ENCODE data around the gene BCAS1. TPM values are rescaled to one million over a fixed set of nuclear protein-coding genes. Genes with fewer than 3 reads are reported as not detected.

Gene BCAS1
- total and polyA plus RNA-seq, 10 of the 15 experiments (the other 5 are each of a cell fraction or from before 2014, with no cell fraction given) = 0.21 to 1.4 (median 0.55) TPM

GRCh38 chr20:53942472-53942816, 128.0 kb downstream of the BCAS1 start:
- WGBS (ENCODE audit: insufficient coverage, insufficient replicate concordance, low lambda C conversion rate, missing lambda C conversion rate) = 33% methylated on average over 6 of the region's 6 CpGs
- in situ Hi-C loops (cut with MboI) (loop anchor here (5.0 kb wide), 4 partner anchors 120 to 530 kb away; no protein-coding TSS in a partner anchor), intact Hi-C loops (cut with micrococcal nuclease; ENCODE audit: unreplicated experiment) (loop anchor here (2.0 to 5.0 kb wide), 5 partner anchors 35 to 725 kb away; no protein-coding TSS in a partner anchor)
- POLR2A ChIA-PET = interaction anchor here (1.2 to 1.3 kb wide), 2 partner anchors 9 to 11 kb away, joined by 5 to 9 read pairs; no protein-coding TSS in a partner anchor
- Histone ChIP-seq H4K20me1 (ENCODE audit: control insufficient read depth, insufficient read depth) (no peaks in the 10 kb centered on the region), H3K4me1 (ENCODE audit: control insufficient read depth, insufficient read depth, low read length) (peaks cover 38% of the 10 kb centered on the region), H2AFZ (ENCODE audit: control insufficient read depth, low read depth, low read length) (peak overlapping the region; percentile 87), H3K27ac (ENCODE audit: control insufficient read depth, insufficient read depth) (peak overlapping the region; percentile 84), H3K27me3 (replicated peaks in 1 of 2; ENCODE audit: control insufficient read depth in 2 of 2, insufficient read depth in 2 of 2, low read length in 1 of 2) (no peaks in the 10 kb centered on the region), H3K9me3 (replicated peaks; ENCODE audit: control insufficient read depth, insufficient read depth, low read length) (no peaks in the 10 kb centered on the region), H3K4me2 (ENCODE audit: control insufficient read depth, insufficient read depth) (peak overlapping the region; percentile 76), H3K79me2 (ENCODE audit: control insufficient read depth, insufficient read depth, low read length) (peaks cover 5% of the 10 kb centered on the region), H3K36me3 (ENCODE audit: control insufficient read depth in 2 of 2, insufficient read depth in 2 of 2, low read length in 1 of 2) (no peaks in the 10 kb centered on the region), H3K4me3 (peak overlapping the region; percentile 30; the same call in 1 of the 2 replicates), H3K9ac (ENCODE audit: control insufficient read depth, insufficient read depth, low read length) (peak overlapping the region; percentile 58)
- SMC1A ChIA-PET (ENCODE audit: uncharacterized antibody, unreplicated experiment) = interaction anchor here (0.7 to 18.6 kb wide), 21 partner anchors 11 to 600 kb away, joined by 3 to 384 read pairs (median 5); no protein-coding TSS in a partner anchor
- BruUV-seq (replicated peaks) = no TSS peak
- ATAC-seq (no peak), DNase-seq (ENCODE audit: low read depth, low spot score) (no peak), FAIRE-seq (no peak)
- RAD21 ChIA-PET (ENCODE audit: unreplicated experiment) = interaction anchor here (0.9 to 18.3 kb wide), 10 partner anchors 9 to 529 kb away, joined by 3 to 394 read pairs (median 6); no protein-coding TSS in a partner anchor
- TF ChIP-seq DPF2 (IDR thresholded peaks at IDR 0.05) = 0 out of 2 replicates have a peak, but pooled peaks have one; percentile 5
- TF ChIP-seq NFXL1 (IDR thresholded peaks at IDR 0.05; ENCODE audit: borderline replicate concordance) = peak; percentile 87; the same call in 1 of the 2 replicates
- no peak for TF ChIP-seq ZNF217 (IDR thresholded peaks at IDR 0.05)
- TF ChIP-seq SMARCA5 (IDR thresholded peaks at IDR 0.05) = 0 out of 2 replicates have a peak, but pooled peaks have one; percentile 74
- no peak for TF ChIP-seq NFIC (IDR thresholded peaks at IDR 0.05; ENCODE audit: low read depth, low read length)
- CTCF ChIA-PET = interaction anchor here (0.7 to 20.5 kb wide), 15 partner anchors 15 to 724 kb away, joined by 3 to 258 read pairs (median 4); no protein-coding TSS in a partner anchor
